ENCODE measurements around the gene TRIM25.

TRIM25 gene

DNA sequence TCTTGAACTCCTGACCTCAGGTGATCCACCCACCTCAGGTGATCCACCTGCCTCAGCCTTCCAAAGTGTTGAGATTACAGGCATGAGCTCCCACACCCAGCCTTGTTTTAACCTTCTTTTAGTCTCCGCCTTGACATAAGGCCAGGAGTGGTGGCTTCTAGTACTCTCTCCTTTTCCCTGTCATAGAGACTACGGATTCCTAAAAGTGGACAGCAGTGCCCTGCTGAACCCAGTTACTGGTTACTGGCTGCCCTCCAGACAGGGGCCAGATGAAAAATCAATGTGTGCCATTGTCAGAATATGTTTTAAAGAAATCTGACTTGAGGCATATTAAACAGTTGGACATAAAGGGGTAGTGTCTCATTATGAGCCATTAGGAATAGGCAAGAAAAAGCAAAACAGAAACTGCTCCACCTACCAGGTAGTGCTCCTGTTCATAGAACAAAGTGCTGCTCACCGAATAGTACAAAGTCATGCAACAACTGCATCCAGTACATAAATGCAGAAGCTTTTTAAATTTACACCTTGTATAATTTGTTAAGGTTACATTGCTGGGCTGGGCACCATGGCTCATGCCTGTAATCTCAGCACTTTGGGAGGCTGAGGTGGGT lies 32.1 kb downstream of the TRIM25 start:
- TF ChIP-seq ZNF10 (tag by site-specific recombination; IDR thresholded peaks at IDR 0.05) = no peak
- TF ChIP-seq, protein P1, sequence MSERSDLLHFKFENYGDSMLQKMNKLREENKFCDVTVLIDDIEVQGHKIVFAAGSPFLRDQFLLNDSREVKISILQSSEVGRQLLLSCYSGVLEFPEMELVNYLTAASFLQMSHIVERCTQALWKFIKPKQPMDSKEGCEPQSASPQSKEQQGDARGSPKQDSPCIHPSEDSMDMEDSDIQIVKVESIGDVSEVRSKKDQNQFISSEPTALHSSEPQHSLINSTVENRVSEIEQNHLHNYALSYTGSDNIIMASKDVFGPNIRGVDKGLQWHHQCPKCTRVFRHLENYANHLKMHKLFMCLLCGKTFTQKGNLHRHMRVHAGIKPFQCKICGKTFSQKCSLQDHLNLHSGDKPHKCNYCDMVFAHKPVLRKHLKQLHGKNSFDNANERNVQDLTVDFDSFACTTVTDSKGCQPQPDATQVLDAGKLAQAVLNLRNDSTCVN (tag by site-specific recombination; optimal IDR thresholded peaks at IDR 0.05) = no peak
- TF ChIP-seq, protein P2, sequence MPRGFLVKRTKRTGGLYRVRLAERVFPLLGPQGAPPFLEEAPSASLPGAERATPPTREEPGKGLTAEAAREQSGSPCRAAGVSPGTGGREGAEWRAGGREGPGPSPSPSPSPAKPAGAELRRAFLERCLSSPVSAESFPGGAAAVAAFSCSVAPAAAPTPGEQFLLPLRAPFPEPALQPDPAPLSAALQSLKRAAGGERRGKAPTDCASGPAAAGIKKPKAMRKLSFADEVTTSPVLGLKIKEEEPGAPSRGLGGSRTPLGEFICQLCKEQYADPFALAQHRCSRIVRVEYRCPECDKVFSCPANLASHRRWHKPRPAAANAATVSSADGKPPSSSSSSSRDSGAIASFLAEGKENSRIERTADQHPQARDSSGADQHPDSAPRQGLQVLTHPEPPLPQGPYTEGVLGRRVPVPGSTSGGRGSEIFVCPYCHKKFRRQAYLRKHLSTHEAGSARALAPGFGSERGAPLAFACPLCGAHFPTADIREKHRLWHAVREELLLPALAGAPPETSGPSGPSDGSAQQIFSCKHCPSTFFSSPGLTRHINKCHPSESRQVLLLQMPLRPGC (tag by site-specific recombination; IDR thresholded peaks at IDR 0.05) = no peak
- no peak for TF ChIP-seq ZNF785 (tag by site-specific recombination; IDR thresholded peaks at IDR 0.05)
- TF ChIP-seq, protein P3, sequence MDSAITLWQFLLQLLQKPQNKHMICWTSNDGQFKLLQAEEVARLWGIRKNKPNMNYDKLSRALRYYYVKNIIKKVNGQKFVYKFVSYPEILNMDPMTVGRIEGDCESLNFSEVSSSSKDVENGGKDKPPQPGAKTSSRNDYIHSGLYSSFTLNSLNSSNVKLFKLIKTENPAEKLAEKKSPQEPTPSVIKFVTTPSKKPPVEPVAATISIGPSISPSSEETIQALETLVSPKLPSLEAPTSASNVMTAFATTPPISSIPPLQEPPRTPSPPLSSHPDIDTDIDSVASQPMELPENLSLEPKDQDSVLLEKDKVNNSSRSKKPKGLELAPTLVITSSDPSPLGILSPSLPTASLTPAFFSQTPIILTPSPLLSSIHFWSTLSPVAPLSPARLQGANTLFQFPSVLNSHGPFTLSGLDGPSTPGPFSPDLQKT (IDR thresholded peaks at IDR 0.05; ENCODE audit: borderline replicate concordance, low read depth, low read length) = no peak
- TF ChIP-seq, protein P4, sequence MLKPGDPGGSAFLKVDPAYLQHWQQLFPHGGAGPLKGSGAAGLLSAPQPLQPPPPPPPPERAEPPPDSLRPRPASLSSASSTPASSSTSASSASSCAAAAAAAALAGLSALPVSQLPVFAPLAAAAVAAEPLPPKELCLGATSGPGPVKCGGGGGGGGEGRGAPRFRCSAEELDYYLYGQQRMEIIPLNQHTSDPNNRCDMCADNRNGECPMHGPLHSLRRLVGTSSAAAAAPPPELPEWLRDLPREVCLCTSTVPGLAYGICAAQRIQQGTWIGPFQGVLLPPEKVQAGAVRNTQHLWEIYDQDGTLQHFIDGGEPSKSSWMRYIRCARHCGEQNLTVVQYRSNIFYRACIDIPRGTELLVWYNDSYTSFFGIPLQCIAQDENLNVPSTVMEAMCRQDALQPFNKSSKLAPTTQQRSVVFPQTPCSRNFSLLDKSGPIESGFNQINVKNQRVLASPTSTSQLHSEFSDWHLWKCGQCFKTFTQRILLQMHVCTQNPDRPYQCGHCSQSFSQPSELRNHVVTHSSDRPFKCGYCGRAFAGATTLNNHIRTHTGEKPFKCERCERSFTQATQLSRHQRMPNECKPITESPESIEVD (tag by site-specific recombination; IDR thresholded peaks at IDR 0.05) = no peak
- TF ChIP-seq, protein P5, sequence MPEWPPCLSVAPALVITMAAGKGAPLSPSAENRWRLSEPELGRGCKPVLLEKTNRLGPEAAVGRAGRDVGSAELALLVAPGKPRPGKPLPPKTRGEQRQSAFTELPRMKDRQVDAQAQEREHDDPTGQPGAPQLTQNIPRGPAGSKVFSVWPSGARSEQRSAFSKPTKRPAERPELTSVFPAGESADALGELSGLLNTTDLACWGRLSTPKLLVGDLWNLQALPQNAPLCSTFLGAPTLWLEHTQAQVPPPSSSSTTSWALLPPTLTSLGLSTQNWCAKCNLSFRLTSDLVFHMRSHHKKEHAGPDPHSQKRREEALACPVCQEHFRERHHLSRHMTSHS (tag by site-specific recombination; IDR thresholded peaks at IDR 0.05) = no peak
- no peak for TF ChIP-seq ZNF514 (tag by site-specific recombination; IDR thresholded peaks at IDR 0.05)
- TF ChIP-seq ZNF76 (tag by site-specific recombination; IDR thresholded peaks at IDR 0.05; ENCODE audit: borderline replicate concordance, low read depth) = no peak
- TF ChIP-seq ZNF433 (tag by site-specific recombination; IDR thresholded peaks at IDR 0.05; ENCODE audit: low read depth) = no peak
- TF ChIP-seq SCRT2 (tag by site-specific recombination; IDR thresholded peaks at IDR 0.05) = no peak
- TF ChIP-seq ZNF248 (tag by site-specific recombination; IDR thresholded peaks at IDR 0.05) = no peak
- no peak for TF ChIP-seq ZNF791 (tag by site-specific recombination; IDR thresholded peaks at IDR 0.05)
- ChIA-PET CTCF (interaction anchor here (0.7 to 1.1 kb wide), 2 partner anchors 13 to 901 kb away, joined by 3 read pairs; no protein-coding TSS in a partner anchor), POLR2A (no interaction called here)
- H3K4me3 ChIP-seq (ENCODE audit: low read depth, low read length) = no peak overlapping the region
- H3K9me3 ChIP-seq (ENCODE audit: control insufficient read depth, insufficient read depth, low read depth, low read length) = no peaks in the 10 kb centered on the region
- peaks cover 0 to 6% of the 10 kb centered on the region in 2 experiments; a peak in 1 of 3 replicates for H3K36me3 ChIP-seq (ENCODE audit: control insufficient read depth in 2 of 2, insufficient read depth in 1 of 2, low read length in 2 of 2)
- no peak overlapping the region for H3K27ac ChIP-seq (ENCODE audit: extremely low read depth, low read depth, low read length)
- no peaks in the 10 kb centered on the region for H3K4me1 ChIP-seq (ENCODE audit: control insufficient read depth, insufficient read depth, low read length)

DNA sequence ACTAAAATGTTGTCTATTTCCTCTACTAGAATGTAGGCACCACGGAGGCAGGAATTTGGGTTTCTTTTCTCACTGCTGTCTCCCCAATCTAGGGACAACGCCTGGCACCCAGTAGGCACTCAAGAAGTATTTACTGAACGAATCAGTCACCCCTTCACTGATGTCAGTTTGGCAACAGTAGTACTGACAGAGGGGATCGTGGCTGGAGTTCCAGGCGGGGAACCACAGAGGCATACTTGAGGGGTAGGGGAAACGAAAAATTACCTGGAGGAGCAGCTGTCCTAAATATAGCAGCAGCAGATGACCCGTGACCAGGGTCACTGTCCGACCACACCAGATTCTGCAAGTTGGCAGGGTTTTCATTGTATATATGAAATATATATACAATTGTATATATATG lies 33.3 kb downstream of the TRIM25 start:
- no peaks in the 10 kb centered on the region for H3K4me1 ChIP-seq (ENCODE audit: control insufficient read depth, insufficient read depth, low read length)
- CTCF ChIA-PET = interaction anchor here (1.6 kb wide), 1 partner anchor 11 kb away, joined by 5 read pairs; no protein-coding TSS in a partner anchor

More for the DNA sequence above, 33.3 kb downstream of the TRIM25 start:
- Histone ChIP-seq H3K9me3 (ENCODE audit: control insufficient read depth, insufficient read depth, low read depth, low read length) (no peaks in the 10 kb centered on the region), H3K4me3 (ENCODE audit: low read depth, low read length) (no peak overlapping the region), H3K27ac (ENCODE audit: extremely low read depth, low read depth, low read length) (no peak overlapping the region), H3K36me3 (ENCODE audit: control insufficient read depth in 2 of 2, insufficient read depth in 1 of 2, low read length in 2 of 2) (no peaks in the 10 kb centered on the region)
- POLR2A ChIA-PET = no interaction called here
- TF ChIP-seq, protein P6, sequence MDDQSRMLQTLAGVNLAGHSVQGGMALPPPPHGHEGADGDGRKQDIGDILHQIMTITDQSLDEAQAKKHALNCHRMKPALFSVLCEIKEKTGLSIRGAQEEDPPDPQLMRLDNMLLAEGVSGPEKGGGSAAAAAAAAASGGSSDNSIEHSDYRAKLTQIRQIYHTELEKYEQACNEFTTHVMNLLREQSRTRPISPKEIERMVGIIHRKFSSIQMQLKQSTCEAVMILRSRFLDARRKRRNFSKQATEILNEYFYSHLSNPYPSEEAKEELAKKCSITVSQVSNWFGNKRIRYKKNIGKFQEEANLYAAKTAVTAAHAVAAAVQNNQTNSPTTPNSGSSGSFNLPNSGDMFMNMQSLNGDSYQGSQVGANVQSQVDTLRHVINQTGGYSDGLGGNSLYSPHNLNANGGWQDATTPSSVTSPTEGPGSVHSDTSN (CRISPR knock-in tag; IDR thresholded peaks at IDR 0.05) = no peak
- no peak for TF ChIP-seq ZNF169 (tag by site-specific recombination; IDR thresholded peaks at IDR 0.05)
- TF ChIP-seq, protein P7, sequence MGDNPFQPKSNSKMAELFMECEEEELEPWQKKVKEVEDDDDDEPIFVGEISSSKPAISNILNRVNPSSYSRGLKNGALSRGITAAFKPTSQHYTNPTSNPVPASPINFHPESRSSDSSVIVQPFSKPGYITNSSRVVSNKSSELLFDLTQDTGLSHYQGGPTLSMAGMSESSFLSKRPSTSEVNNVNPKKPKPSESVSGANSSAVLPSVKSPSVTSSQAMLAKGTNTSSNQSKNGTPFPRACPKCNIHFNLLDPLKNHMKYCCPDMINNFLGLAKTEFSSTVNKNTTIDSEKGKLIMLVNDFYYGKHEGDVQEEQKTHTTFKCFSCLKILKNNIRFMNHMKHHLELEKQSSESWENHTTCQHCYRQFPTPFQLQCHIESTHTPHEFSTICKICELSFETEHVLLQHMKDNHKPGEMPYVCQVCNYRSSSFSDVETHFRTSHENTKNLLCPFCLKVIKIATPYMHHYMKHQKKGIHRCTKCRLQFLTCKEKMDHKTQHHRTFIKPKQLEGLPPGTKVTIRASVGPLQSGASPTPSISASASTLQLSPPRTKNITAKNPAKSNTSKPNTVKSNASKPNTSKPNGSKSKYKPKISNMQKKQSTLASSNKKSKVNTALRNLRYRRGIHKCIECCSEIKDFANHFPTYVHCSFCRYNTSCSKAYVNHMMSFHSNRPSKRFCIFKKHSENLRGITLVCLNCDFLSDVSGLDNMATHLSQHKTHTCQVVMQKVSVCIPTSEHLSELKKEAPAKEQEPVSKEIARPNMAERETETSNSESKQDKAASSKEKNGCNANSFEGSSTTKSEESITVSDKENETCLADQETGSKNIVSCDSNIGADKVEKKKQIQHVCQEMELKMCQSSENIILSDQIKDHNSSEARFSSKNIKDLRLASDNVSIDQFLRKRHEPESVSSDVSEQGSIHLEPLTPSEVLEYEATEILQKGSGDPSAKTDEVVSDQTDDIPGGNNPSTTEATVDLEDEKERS (tag by site-specific recombination; IDR thresholded peaks at IDR 0.05) = no peak
- no peak for TF ChIP-seq ZNF747 (tag by site-specific recombination; IDR thresholded peaks at IDR 0.05)
- TF ChIP-seq ZNF24 (tag by site-specific recombination; IDR thresholded peaks at IDR 0.05) = no peak
